GM12878 (cell line): Measurements from ENCODE around the gene HIVEP2. TPM values are rescaled to one million over a fixed set of nuclear protein-coding genes. Genes with fewer than 3 reads are reported as not detected.

Source experiments
- ATAC-seq: fragments of 200-7000 bp; cut with Tn5 transposase; 3 replicates; pipeline ENCODE4 v1.9.1; 2020; ENCODE audit warnings: mild to moderate bottlenecking, moderate library complexity
- BruUV-seq: library from RNA; stranded (reverse); fragments of 400-500 nt; replicated peaks from 2 replicates; lab custom pipeline; 2021; lab: Mats Ljungman, UMichigan
- CTCF ChIA-PET: fragments of 300-600 bp; sonication (Branson Sonifier 250); formaldehyde crosslinking; extraction: SDS; loops from one replicate; lab custom pipeline; 2021; ENCODE audit warnings: inconsistent platforms; lab: Yijun Ruan, JAX
- POLR2A ChIA-PET: fragments of 350-600 bp; formaldehyde crosslinking; extraction: SDS; loops from one replicate; lab custom pipeline; 2021; ENCODE audit warnings: inconsistent platforms; lab: Charles Lee
- RAD21 ChIA-PET: fragments of 300-600 bp; sonication (Branson Sonifier 250); formaldehyde crosslinking; loops from one replicate; lab custom pipeline; 2023; ENCODE audit warnings: antibody characterized with exemption; ENCODE audit not compliant: unreplicated experiment; lab: Charles Lee
- SMC1A ChIA-PET: fragments of 300-600 bp; sonication (Branson Sonifier 250); formaldehyde crosslinking; loops from one replicate; lab custom pipeline; 2023; ENCODE audit not compliant: unreplicated experiment, uncharacterized antibody; lab: Charles Lee
- DNase-seq: peaks from one replicate; pipeline ENCODE4 v3.0.0-alpha.2; 2011; ENCODE audit warnings: low read depth, low spot score
- FAIRE-seq: peaks from 3 replicates; lab custom pipeline; 2011; peaks lifted over from hg19 to GRCh38; lab: Jason Lieb, UNC
- H2AFZ ChIP-seq: 2 replicates; pipeline ENCODE4 v1.6.0; 2011; ENCODE audit warnings: low read depth, low read length, control low read depth; ENCODE audit not compliant: control insufficient read depth
- H3K27ac ChIP-seq: 2 replicates; pipeline ENCODE4 v1.5.1; 2011; ENCODE audit warnings: control low read depth; ENCODE audit not compliant: control insufficient read depth, insufficient read depth
- H3K27me3 ChIP-seq, 2 experiments: replicated peaks in 1 of 2; 2 replicates each; pipeline versions ENCODE4 v1.6.0 to v1.6.1; 2011; ENCODE audit warnings: low read length in 1 of 2; ENCODE audit not compliant: control insufficient read depth in 2 of 2, insufficient read depth in 2 of 2
- H3K36me3 ChIP-seq, 2 experiments: 2 replicates each; pipeline ENCODE4 v1.5.1; 2011; ENCODE audit warnings: low read length in 1 of 2; ENCODE audit not compliant: control insufficient read depth in 2 of 2, insufficient read depth in 2 of 2
- H3K4me1 ChIP-seq: 2 replicates; pipeline ENCODE4 v1.6.1; 2011; ENCODE audit warnings: mild to moderate bottlenecking, low read length, moderate library complexity, mixed read lengths; ENCODE audit not compliant: control insufficient read depth, insufficient read depth
- H3K4me2 ChIP-seq: 2 replicates; pipeline ENCODE4 v1.6.0; 2011; ENCODE audit warnings: control low read depth; ENCODE audit not compliant: control insufficient read depth, insufficient read depth
- H3K4me3 ChIP-seq: fragments of 200-600 bp; sonication (generic); 2 replicates; pipeline ENCODE4 v1.5.1; 2016
- H3K79me2 ChIP-seq: 2 replicates; pipeline ENCODE4 v1.6.0; 2011; ENCODE audit warnings: low read length; ENCODE audit not compliant: control insufficient read depth, insufficient read depth
- H3K9ac ChIP-seq: 2 replicates; pipeline ENCODE4 v1.8.0; 2011; ENCODE audit warnings: low read length, control low read depth, mixed read lengths; ENCODE audit not compliant: control insufficient read depth, insufficient read depth
- H3K9me3 ChIP-seq: replicated peaks from 3 replicates; pipeline ENCODE4 v1.5.1; 2011; ENCODE audit warnings: mild to moderate bottlenecking, low read length; ENCODE audit not compliant: control insufficient read depth, insufficient read depth
- H4K20me1 ChIP-seq: 2 replicates; pipeline ENCODE4 v1.6.0; 2011; ENCODE audit not compliant: control insufficient read depth, insufficient read depth
- KDM1A ChIP-seq: fragments of 200-600 bp; sonication (generic); IDR thresholded peaks from 2 replicates; pipeline ENCODE4 v1.6.1; 2016; ENCODE audit warnings: borderline replicate concordance
- NBN ChIP-seq: fragments of 450-650 bp; IDR thresholded peaks from 2 replicates; pipeline ENCODE4 v1.6.1; 2016
- NFIC ChIP-seq: IDR thresholded peaks from 2 replicates; pipeline ENCODE4 v1.6.1; 2012; ENCODE audit warnings: low read depth, mild to moderate bottlenecking, inconsistent platforms, low read length, moderate library complexity
- POLR2AphosphoS2 ChIP-seq: IDR thresholded peaks from 2 replicates; pipeline ENCODE4 v1.6.1; 2011; ENCODE audit warnings: low read depth, mild to moderate bottlenecking, low read length, improper control_type of control experiment, moderate library complexity
- POLR2AphosphoS5 ChIP-seq: IDR thresholded peaks from 2 replicates; pipeline ENCODE4 v1.6.1; 2011; ENCODE audit warnings: mild to moderate bottlenecking, low read length, inconsistent platforms
- SP1 ChIP-seq: IDR thresholded peaks from one replicate; pipeline ENCODE4 v1.6.1; 2011; ENCODE audit warnings: low read depth, low read length
- SREBF2 ChIP-seq: IDR thresholded peaks from 2 replicates; pipeline ENCODE4 v1.6.1; 2012; ENCODE audit warnings: mild to moderate bottlenecking, low read length
- WGBS: methylation state at CpG from one replicate; pipeline ENCODE4 v1.1.6; 2016; ENCODE audit warnings: low lambda C conversion rate; ENCODE audit not compliant: insufficient replicate concordance, insufficient coverage; ENCODE audit errors: missing lambda C conversion rate; 5-methylcytosine and 5-hydroxymethylcytosine counted together
- in situ Hi-C: fragments of 300-500 bp; cut with MboI; formaldehyde crosslinking; loops from 9 replicates; pipeline ENCODE4 v1.14.3; 2018; ENCODE audit warnings: mixed read lengths
- intact Hi-C: fragments of 100-400 bp; cut with micrococcal nuclease; formaldehyde crosslinking; loops from one replicate; pipeline ENCODE4 v1.14.2; 2022; ENCODE audit not compliant: unreplicated experiment
- polyA plus RNA-seq, 11 experiments: library from polyadenylated mRNA; depleted of rRNA in 4 of 11; unstranded in 6 of 11; stranded (reverse) in 5 of 11; fragments of >200 nt; fragmentation: Nextera tagmentation in 4 of 11; fragmentation: Illumina TruSeq in 1 of 11; extraction: Ambion mirVana in 4 of 11; extraction: Trizol in 1 of 11; gene quantifications; 1 replicate in 1 of 11; 2 replicates in 10 of 11; pipeline versions ENCODE4 v1.2.1 to v1.2.3, GENCODE V29; 2011 to 2016; ENCODE audit warnings: inconsistent platforms in 2 of 11, missing spikeins in 2 of 11, low read depth in 1 of 11
- total RNA-seq, 4 experiments: library from RNA; depleted of rRNA in 3 of 4; stranded (reverse); fragments of >200 nt in 3 of 4; fragmentation: Illumina TruSeq in 1 of 4; extraction: Trizol in 1 of 4; gene quantifications; 2 replicates each; pipeline versions ENCODE4 v1.2.1 to v1.2.3, GENCODE V29; 2013 to 2021
- TF ChIP-seq, protein P1 (sequence below): fragments of 450-650 bp; formaldehyde crosslinking; IDR thresholded peaks from 2 replicates; pipeline ENCODE4 v1.4.0; 2022; ENCODE audit warnings: mild to moderate bottlenecking, moderate library complexity
- TF ChIP-seq, protein P2 (sequence below): fragments of 450-650 bp; IDR thresholded peaks from 2 replicates; pipeline ENCODE4 v1.6.1; 2016; ENCODE audit warnings: mild to moderate bottlenecking
- TF ChIP-seq, protein P3 (sequence below): fragments of 450-650 bp; IDR thresholded peaks from 2 replicates; pipeline ENCODE4 v1.6.1; 2016; ENCODE audit warnings: mild to moderate bottlenecking, moderate library complexity, borderline replicate concordance

Gene HIVEP2
- total and polyA plus RNA-seq, 10 of the 15 experiments (the other 5 are each of a cell fraction or from before 2014, with no cell fraction given), result 1.2 to 15.7 (median 10.2) TPM

- TF ChIP-seq, protein P1, sequence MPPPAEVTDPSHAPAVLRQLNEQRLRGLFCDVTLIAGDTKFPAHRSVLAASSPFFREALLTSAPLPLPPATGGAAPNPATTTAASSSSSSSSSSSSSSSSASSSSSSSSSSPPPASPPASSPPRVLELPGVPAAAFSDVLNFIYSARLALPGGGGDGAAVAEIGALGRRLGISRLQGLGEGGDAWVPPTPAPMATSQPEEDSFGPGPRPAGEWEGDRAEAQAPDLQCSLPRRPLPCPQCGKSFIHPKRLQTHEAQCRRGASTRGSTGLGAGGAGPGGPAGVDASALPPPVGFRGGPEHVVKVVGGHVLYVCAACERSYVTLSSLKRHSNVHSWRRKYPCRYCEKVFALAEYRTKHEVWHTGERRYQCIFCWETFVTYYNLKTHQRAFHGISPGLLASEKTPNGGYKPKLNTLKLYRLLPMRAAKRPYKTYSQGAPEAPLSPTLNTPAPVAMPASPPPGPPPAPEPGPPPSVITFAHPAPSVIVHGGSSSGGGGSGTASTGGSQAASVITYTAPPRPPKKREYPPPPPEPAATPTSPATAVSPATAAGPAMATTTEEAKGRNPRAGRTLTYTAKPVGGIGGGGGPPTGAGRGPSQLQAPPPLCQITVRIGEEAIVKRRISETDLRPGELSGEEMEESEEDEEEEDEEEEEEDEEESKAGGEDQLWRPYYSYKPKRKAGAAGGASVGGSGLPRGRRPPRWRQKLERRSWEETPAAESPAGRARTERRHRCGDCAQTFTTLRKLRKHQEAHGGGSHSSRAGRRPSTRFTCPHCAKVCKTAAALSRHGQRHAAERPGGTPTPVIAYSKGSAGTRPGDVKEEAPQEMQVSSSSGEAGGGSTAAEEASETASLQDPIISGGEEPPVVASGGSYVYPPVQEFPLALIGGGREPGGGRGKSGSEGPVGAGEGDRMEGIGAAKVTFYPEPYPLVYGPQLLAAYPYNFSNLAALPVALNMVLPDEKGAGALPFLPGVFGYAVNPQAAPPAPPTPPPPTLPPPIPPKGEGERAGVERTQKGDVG (CRISPR knock-in tag), result no peak
- TF ChIP-seq POLR2AphosphoS5, result peak; percentile 92
Observed at GRCh38 chr6:142885182-142885867, 59.7 kb downstream of the HIVEP2 start (continued).

DNA sequence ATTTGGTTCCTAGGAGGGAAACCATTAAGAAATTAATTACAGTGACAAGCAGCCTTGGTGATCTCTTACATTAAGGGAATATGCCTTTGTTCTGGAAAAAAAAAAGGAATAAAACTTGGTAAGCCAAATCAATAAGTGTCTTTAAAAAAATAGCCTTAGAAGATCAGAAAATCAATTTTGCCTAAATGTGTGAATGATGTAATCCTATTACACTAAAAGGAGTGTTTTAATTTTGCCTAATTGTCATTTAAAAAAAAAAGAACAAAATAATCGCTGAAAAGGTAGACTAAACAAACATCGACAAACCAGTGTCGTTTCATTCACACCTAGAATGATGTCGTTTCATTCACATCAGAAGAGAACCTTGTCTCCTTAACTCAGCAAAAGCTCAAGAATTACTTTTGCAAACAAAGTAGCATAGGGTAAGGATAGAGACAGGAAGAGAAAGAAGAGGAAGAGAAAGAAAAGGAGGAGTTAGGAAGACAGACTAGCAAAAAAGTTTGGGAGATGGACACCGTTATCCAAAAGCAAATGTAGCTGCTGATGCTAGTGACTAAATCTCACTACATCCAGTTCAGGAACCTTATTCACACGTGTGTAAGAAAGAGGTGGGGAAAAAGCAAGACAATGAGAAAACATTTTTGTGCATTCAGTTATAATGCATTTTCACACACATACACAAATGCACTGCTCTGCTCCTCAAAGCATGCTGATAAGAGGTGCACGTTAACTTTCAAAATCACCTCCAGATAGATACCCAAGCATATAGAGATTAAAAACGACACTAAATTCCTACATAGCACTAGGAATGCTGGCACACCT is 60.6 kb downstream of the HIVEP2 start:
- intact Hi-C loops, result loop anchor here (1.0 to 2.0 kb wide), 6 partner anchors 28 to 190 kb away; no protein-coding TSS in a partner anchor
- ChIA-PET CTCF (interaction anchor here (0.9 to 4.5 kb wide), 16 partner anchors 9 to 192 kb away, joined by 3 to 27 read pairs (median 6); no protein-coding TSS in a partner anchor), POLR2A (interaction anchor here (0.6 to 6.4 kb wide), 16 partner anchors 9 to 1183 kb away, joined by 3 to 78 read pairs (median 9); no protein-coding TSS in a partner anchor), RAD21 (interaction anchor here (0.9 to 7.6 kb wide), 25 partner anchors 11 to 190 kb away, joined by 4 to 150 read pairs (median 17); partner anchors contain the start of gene HIVEP2), SMC1A (interaction anchor here (0.7 to 12.3 kb wide), 23 partner anchors 10 to 191 kb away, joined by 3 to 287 read pairs (median 21); no protein-coding TSS in a partner anchor)
- peaks cover 88% of the 10 kb centered on the region for H3K79me2 ChIP-seq
- H3K4me2 ChIP-seq, result peak overlapping the region; percentile 88
- peaks cover 2% of the 10 kb centered on the region; the same call in 2 of the 3 replicates for H3K9me3 ChIP-seq
- TSS peak; percentile 78 for BruUV-seq
- H3K9ac ChIP-seq, result peak overlapping the region; percentile 56
- H3K36me3 ChIP-seq, result 0 out of 4 replicates have a peak, but pooled peaks cover 0 to 1% of the 10 kb centered on the region in 2 experiments
- H4K20me1 ChIP-seq, result no peaks in the 10 kb centered on the region
- ATAC-seq (peak; percentile 0; the same call in 1 of the 3 replicates), FAIRE-seq (no peak), DNase-seq (no peak)
- WGBS, result 61% methylated on average over 8 of the region's 8 CpGs
- peak overlapping the region; percentile 75 for H3K27ac ChIP-seq
- H3K4me3 ChIP-seq, result peak overlapping the region; percentile 57
- in situ Hi-C loops, result no loop called here
- no peaks in the 10 kb centered on the region for H3K27me3 ChIP-seq
- H3K4me1 ChIP-seq, result peaks cover 42% of the 10 kb centered on the region
- no peak overlapping the region; the same call in 1 of the 2 replicates for H2AFZ ChIP-seq
- TF ChIP-seq SP1 (no peak), KDM1A (no peak), NBN (no peak; the same call in 1 of the 2 replicates), SREBF2 (no peak), POLR2AphosphoS5 (peak; percentile 58), POLR2AphosphoS2 (no peak; the same call in 1 of the 2 replicates), NFIC (no peak)
- TF ChIP-seq, protein P2, sequence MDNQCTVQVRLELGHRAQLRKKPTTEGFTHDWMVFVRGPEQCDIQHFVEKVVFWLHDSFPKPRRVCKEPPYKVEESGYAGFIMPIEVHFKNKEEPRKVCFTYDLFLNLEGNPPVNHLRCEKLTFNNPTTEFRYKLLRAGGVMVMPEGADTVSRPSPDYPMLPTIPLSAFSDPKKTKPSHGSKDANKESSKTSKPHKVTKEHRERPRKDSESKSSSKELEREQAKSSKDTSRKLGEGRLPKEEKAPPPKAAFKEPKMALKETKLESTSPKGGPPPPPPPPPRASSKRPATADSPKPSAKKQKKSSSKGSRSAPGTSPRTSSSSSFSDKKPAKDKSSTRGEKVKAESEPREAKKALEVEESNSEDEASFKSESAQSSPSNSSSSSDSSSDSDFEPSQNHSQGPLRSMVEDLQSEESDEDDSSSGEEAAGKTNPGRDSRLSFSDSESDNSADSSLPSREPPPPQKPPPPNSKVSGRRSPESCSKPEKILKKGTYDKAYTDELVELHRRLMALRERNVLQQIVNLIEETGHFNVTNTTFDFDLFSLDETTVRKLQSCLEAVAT, result peak; percentile 94
- TF ChIP-seq, protein P3, sequence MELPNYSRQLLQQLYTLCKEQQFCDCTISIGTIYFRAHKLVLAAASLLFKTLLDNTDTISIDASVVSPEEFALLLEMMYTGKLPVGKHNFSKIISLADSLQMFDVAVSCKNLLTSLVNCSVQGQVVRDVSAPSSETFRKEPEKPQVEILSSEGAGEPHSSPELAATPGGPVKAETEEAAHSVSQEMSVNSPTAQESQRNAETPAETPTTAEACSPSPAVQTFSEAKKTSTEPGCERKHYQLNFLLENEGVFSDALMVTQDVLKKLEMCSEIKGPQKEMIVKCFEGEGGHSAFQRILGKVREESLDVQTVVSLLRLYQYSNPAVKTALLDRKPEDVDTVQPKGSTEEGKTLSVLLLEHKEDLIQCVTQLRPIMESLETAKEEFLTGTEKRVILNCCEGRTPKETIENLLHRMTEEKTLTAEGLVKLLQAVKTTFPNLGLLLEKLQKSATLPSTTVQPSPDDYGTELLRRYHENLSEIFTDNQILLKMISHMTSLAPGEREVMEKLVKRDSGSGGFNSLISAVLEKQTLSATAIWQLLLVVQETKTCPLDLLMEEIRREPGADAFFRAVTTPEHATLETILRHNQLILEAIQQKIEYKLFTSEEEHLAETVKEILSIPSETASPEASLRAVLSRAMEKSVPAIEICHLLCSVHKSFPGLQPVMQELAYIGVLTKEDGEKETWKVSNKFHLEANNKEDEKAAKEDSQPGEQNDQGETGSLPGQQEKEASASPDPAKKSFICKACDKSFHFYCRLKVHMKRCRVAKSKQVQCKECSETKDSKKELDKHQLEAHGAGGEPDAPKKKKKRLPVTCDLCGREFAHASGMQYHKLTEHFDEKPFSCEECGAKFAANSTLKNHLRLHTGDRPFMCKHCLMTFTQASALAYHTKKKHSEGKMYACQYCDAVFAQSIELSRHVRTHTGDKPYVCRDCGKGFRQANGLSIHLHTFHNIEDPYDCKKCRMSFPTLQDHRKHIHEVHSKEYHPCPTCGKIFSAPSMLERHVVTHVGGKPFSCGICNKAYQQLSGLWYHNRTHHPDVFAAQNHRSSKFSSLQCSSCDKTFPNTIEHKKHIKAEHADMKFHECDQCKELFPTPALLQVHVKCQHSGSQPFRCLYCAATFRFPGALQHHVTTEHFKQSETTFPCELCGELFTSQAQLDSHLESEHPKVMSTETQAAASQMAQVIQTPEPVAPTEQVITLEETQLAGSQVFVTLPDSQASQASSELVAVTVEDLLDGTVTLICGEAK, result 0 out of 2 replicates have a peak, but pooled peaks have one; percentile 24
